ENCODE results near the gene PIGN.

Gene PIGN

DNA sequence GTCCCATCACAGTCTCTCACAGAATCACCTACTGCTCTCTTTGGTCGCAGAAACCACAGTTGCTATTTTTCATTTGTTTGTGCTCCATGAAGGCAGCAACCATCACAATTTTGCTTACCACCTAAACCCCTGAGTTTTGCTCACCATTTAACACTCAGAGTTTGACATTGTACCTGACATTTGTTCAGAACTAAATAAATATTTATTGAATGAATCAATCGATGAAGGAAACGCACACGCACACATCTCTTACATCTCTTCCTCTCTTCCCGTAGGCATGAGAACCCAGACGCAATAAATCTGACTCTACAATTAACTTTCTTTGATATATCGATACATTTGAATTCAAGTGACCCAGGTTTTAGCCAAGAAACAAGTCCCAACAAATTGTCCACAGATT lies 188.5 kb downstream of the PIGN start:
- DNase-seq: no peak

DNA sequence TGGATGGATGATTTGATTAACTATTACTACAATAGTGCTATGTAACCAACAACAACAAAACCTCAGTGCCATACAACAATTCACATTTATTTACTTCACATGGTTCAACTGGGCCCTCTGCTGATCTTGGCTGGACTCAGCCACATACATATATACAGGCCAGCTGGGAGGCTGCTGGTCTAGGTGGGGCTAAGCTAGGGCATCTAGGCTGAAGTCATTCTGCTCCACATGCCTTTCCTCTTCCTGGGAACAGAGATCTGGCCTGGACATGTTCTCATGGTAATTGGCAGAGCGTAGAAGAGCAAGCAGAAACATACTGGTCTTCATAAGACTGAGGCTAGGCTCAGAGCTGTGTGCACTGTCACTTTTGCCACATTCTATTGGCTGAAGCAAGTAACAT lies 191.2 kb downstream of the PIGN start:
- no peak for DNase-seq

DNA sequence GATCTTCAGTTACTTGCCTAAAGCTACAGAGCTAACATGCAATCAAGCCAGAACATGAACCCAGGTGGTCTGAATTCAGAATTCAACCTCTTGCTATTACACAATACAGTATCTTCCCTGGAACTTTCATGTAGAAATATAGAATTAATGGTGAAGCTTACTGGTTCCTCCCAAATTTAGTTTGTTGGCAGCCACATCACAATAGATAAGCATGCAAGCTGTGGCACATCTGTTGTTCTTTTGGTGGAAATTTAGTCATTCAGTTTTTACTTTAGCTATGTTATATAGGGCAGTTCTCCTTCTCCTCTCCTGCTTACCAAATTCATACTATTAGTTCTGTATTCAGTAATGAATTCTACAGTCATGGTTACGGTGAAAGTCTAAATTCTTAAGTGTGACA lies 193.0 kb downstream of the PIGN start:
- DNase-seq: no peak

DNA sequence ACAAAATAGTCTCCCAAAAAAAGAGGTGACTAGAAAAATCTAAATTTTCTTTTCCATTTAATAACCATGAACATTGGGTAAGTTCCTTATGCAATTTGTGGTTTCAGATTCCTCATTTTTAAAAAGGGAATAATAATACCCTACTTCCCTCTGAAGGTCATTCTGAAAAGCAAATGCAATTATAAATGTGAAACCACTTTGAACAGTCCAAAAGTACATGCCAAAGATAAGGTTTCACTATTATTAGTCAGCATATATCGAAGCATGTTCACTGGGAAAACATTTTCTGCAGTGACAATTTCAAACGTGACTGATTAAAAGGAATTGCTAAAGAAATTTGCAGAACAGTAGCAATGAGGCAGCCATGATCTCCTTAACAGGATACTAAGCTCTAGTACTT lies 193.9 kb downstream of the PIGN start:
- DNase-seq: no peak

DNA sequence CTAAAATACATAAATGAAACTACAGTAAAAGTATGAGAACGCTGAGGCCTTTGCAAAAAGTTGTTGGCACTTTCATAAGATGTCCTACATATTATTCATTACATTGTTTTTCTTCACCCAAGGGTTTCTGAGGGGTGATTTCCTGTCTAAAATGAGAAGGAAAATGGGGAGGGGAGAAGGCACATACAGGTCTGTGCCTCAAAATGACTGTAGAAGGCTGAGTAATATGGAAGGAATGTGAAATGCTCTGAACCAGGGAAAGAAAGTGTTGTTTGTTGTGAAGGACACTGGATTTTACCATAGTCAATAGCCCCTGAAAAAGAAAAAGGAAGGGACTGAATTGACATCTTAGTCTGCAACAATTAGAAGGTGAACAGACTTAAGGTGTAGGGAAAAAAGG lies 194.6 kb downstream of the PIGN start:
- DNase-seq: no peak

DNA sequence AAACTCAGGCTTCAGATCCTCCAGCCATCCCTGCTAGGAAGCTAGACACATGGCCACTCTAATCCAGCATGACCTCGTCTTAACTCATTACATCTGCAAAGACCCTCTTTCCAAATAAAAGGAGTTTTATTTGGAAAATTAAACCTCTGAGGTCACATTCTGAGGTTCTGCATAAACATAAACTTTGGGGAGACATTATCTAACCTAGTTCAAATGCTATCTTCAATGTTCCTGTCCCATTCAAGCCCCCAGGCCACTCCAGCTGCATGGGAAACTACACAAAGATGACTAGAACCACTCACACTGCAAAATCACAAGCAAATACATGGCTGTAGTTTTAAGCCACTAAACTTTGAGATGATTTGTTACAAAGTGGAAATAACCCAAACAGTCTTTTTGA lies 195.0 kb downstream of the PIGN start:
- DNase-seq: no peak

DNA sequence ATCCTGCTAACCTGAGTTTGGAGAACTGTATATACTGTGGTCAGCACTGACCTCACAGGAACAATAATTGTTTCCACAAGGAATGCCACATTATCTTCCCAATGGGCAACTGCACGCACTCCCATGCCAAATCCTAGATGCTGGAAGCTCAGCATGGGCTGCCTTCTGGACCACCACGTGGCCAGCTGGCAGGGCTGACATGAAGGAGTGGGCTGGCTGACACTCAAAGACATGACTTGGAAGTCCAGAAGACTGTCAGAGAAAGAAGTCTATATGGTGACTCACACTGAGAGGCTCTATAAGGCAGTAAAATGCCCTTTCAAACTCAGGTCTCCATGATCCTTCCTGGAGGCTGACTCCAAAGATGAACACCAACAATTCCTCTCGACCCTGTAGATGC lies 195.7 kb downstream of the PIGN start:
- no peak for DNase-seq
